Stimulated activated CD4-positive, alpha-beta T cell treated with anti-CD3 and anti-CD28 coated beads, Interleukin-2, amount 100 ng/mL, for 4 hours (primary cell): ENCODE measurements around the gene WDR90.

ENCODE experiments used
- DNase-seq: peaks from one replicate; pipeline ENCODE4 v3.0.0-alpha.2; 2020; ENCODE audit warnings: low read depth

The WDR90 gene

GRCh38 chr16:660459-661183 lies 11.5 kb downstream of the WDR90 start:
- peak; percentile 38 for DNase-seq

GRCh38 chr16:661184-661821 lies 12.1 kb downstream of the WDR90 start:
- DNase-seq, result no peak

GRCh38 chr16:662095-662494 lies 12.9 kb downstream of the WDR90 start:
- no peak for DNase-seq

GRCh38 chr16:662597-662996 lies 13.4 kb downstream of the WDR90 start:
- DNase-seq, result no peak

GRCh38 chr16:666572-666971 lies 17.4 kb downstream of the WDR90 start:
- no peak for DNase-seq

GRCh38 chr16:667113-667779 lies 18.1 kb downstream of the WDR90 start:
- DNase-seq, result no peak

GRCh38 chr16:667780-668518 lies 18.8 kb downstream of the WDR90 start, which contains the start of gene RHOT2:
RHOT2 (plus strand) TSS chr16:668132; CDS start chr16:668200, 68 bp downstream.
- peak; percentile 86 for DNase-seq

GRCh38 chr16:668519-669171 lies 19.5 kb downstream of the WDR90 start:
- DNase-seq, result no peak

GRCh38 chr16:669666-670065 lies 20.5 kb downstream of the WDR90 start:
- DNase-seq, result no peak

- no peak for DNase-seq
Observed at GRCh38 chr16:670485-671352, 21.6 kb downstream of the WDR90 start.

- no peak for DNase-seq
Observed at GRCh38 chr16:671353-672131, 22.4 kb downstream of the WDR90 start.

- DNase-seq, result no peak
Observed at GRCh38 chr16:672371-672770, 23.2 kb downstream of the WDR90 start.

- no peak for DNase-seq
Observed at GRCh38 chr16:672851-673250, 23.7 kb downstream of the WDR90 start.

GRCh38 chr16:673399-673991 lies 24.3 kb downstream of the WDR90 start:
- no peak for DNase-seq

GRCh38 chr16:674214-674881 lies 25.2 kb downstream of the WDR90 start:
- DNase-seq, result no peak

GRCh38 chr16:674968-675883 lies 26.1 kb downstream of the WDR90 start, which contains the start of gene RHBDL1:
RHBDL1 (plus strand) TSS chr16:675671; CDS start chr16:675791, 120 bp downstream.
- no peak for DNase-seq

GRCh38 chr16:675884-676564 lies 26.9 kb downstream of the WDR90 start:
- no peak for DNase-seq
